GM12878 (cell line): Measurements from ENCODE around the gene SMTNL2. TPM values are rescaled to one million over a fixed set of nuclear protein-coding genes. Genes with fewer than 3 reads are reported as not detected.

ENCODE experiments used
- ATAC-seq: fragments of 200-7000 bp; cut with Tn5 transposase; 3 replicates; pipeline ENCODE4 v1.9.1; 2020; ENCODE audit warnings: mild to moderate bottlenecking, moderate library complexity
- BruUV-seq: library from RNA; stranded (reverse); fragments of 400-500 nt; replicated peaks from 2 replicates; lab custom pipeline; 2021; lab: Mats Ljungman, UMichigan
- CTCF ChIA-PET: fragments of 300-600 bp; sonication (Branson Sonifier 250); formaldehyde crosslinking; extraction: SDS; loops from one replicate; lab custom pipeline; 2021; ENCODE audit warnings: inconsistent platforms; lab: Yijun Ruan, JAX
- POLR2A ChIA-PET: fragments of 350-600 bp; formaldehyde crosslinking; extraction: SDS; loops from one replicate; lab custom pipeline; 2021; ENCODE audit warnings: inconsistent platforms; lab: Charles Lee
- RAD21 ChIA-PET: fragments of 300-600 bp; sonication (Branson Sonifier 250); formaldehyde crosslinking; loops from one replicate; lab custom pipeline; 2023; ENCODE audit warnings: antibody characterized with exemption; ENCODE audit not compliant: unreplicated experiment; lab: Charles Lee
- SMC1A ChIA-PET: fragments of 300-600 bp; sonication (Branson Sonifier 250); formaldehyde crosslinking; loops from one replicate; lab custom pipeline; 2023; ENCODE audit not compliant: unreplicated experiment, uncharacterized antibody; lab: Charles Lee
- DNase-seq: peaks from one replicate; pipeline ENCODE4 v3.0.0-alpha.2; 2011; ENCODE audit warnings: low read depth, low spot score
- FAIRE-seq: peaks from 3 replicates; lab custom pipeline; 2011; peaks lifted over from hg19 to GRCh38; lab: Jason Lieb, UNC
- H2AFZ ChIP-seq: 2 replicates; pipeline ENCODE4 v1.6.0; 2011; ENCODE audit warnings: low read depth, low read length, control low read depth; ENCODE audit not compliant: control insufficient read depth
- H3K27ac ChIP-seq: 2 replicates; pipeline ENCODE4 v1.5.1; 2011; ENCODE audit warnings: control low read depth; ENCODE audit not compliant: control insufficient read depth, insufficient read depth
- H3K27me3 ChIP-seq, 2 experiments: replicated peaks in 1 of 2; 2 replicates each; pipeline versions ENCODE4 v1.6.0 to v1.6.1; 2011; ENCODE audit warnings: low read length in 1 of 2; ENCODE audit not compliant: control insufficient read depth in 2 of 2, insufficient read depth in 2 of 2
- H3K36me3 ChIP-seq, 2 experiments: 2 replicates each; pipeline ENCODE4 v1.5.1; 2011; ENCODE audit warnings: low read length in 1 of 2; ENCODE audit not compliant: control insufficient read depth in 2 of 2, insufficient read depth in 2 of 2
- H3K4me1 ChIP-seq: 2 replicates; pipeline ENCODE4 v1.6.1; 2011; ENCODE audit warnings: mild to moderate bottlenecking, low read length, moderate library complexity, mixed read lengths; ENCODE audit not compliant: control insufficient read depth, insufficient read depth
- H3K4me2 ChIP-seq: 2 replicates; pipeline ENCODE4 v1.6.0; 2011; ENCODE audit warnings: control low read depth; ENCODE audit not compliant: control insufficient read depth, insufficient read depth
- H3K4me3 ChIP-seq: fragments of 200-600 bp; sonication (generic); 2 replicates; pipeline ENCODE4 v1.5.1; 2016
- H3K79me2 ChIP-seq: 2 replicates; pipeline ENCODE4 v1.6.0; 2011; ENCODE audit warnings: low read length; ENCODE audit not compliant: control insufficient read depth, insufficient read depth
- H3K9ac ChIP-seq: 2 replicates; pipeline ENCODE4 v1.8.0; 2011; ENCODE audit warnings: low read length, control low read depth, mixed read lengths; ENCODE audit not compliant: control insufficient read depth, insufficient read depth
- H3K9me3 ChIP-seq: replicated peaks from 3 replicates; pipeline ENCODE4 v1.5.1; 2011; ENCODE audit warnings: mild to moderate bottlenecking, low read length; ENCODE audit not compliant: control insufficient read depth, insufficient read depth
- H4K20me1 ChIP-seq: 2 replicates; pipeline ENCODE4 v1.6.0; 2011; ENCODE audit not compliant: control insufficient read depth, insufficient read depth
- JUNB ChIP-seq: IDR thresholded peaks from 2 replicates; pipeline ENCODE4 v1.6.1; 2016; ENCODE audit warnings: antibody characterized with exemption, mild to moderate bottlenecking
- WGBS: methylation state at CpG from one replicate; pipeline ENCODE4 v1.1.6; 2016; ENCODE audit warnings: low lambda C conversion rate; ENCODE audit not compliant: insufficient replicate concordance, insufficient coverage; ENCODE audit errors: missing lambda C conversion rate; 5-methylcytosine and 5-hydroxymethylcytosine counted together
- in situ Hi-C: fragments of 300-500 bp; cut with MboI; formaldehyde crosslinking; loops from 9 replicates; pipeline ENCODE4 v1.14.3; 2018; ENCODE audit warnings: mixed read lengths
- intact Hi-C: fragments of 100-400 bp; cut with micrococcal nuclease; formaldehyde crosslinking; loops from one replicate; pipeline ENCODE4 v1.14.2; 2022; ENCODE audit not compliant: unreplicated experiment
- polyA plus RNA-seq, 11 experiments: library from polyadenylated mRNA; depleted of rRNA in 4 of 11; unstranded in 6 of 11; stranded (reverse) in 5 of 11; fragments of >200 nt; fragmentation: Nextera tagmentation in 4 of 11; fragmentation: Illumina TruSeq in 1 of 11; extraction: Ambion mirVana in 4 of 11; extraction: Trizol in 1 of 11; gene quantifications; 1 replicate in 1 of 11; 2 replicates in 10 of 11; pipeline versions ENCODE4 v1.2.1 to v1.2.3, GENCODE V29; 2011 to 2016; ENCODE audit warnings: inconsistent platforms in 2 of 11, missing spikeins in 2 of 11, low read depth in 1 of 11
- total RNA-seq, 4 experiments: library from RNA; depleted of rRNA in 3 of 4; stranded (reverse); fragments of >200 nt in 3 of 4; fragmentation: Illumina TruSeq in 1 of 4; extraction: Trizol in 1 of 4; gene quantifications; 2 replicates each; pipeline versions ENCODE4 v1.2.1 to v1.2.3, GENCODE V29; 2013 to 2021
- TF ChIP-seq, protein P1 (sequence below): fragments of 150-350 bp; IDR thresholded peaks from 2 replicates; pipeline ENCODE4 v1.6.1; 2016; ENCODE audit warnings: low read depth, low read length

Gene SMTNL2
- total and polyA plus RNA-seq, 10 of the 15 experiments (the other 5 are each of a cell fraction or from before 2014, with no cell fraction given) = not detected

DNA sequence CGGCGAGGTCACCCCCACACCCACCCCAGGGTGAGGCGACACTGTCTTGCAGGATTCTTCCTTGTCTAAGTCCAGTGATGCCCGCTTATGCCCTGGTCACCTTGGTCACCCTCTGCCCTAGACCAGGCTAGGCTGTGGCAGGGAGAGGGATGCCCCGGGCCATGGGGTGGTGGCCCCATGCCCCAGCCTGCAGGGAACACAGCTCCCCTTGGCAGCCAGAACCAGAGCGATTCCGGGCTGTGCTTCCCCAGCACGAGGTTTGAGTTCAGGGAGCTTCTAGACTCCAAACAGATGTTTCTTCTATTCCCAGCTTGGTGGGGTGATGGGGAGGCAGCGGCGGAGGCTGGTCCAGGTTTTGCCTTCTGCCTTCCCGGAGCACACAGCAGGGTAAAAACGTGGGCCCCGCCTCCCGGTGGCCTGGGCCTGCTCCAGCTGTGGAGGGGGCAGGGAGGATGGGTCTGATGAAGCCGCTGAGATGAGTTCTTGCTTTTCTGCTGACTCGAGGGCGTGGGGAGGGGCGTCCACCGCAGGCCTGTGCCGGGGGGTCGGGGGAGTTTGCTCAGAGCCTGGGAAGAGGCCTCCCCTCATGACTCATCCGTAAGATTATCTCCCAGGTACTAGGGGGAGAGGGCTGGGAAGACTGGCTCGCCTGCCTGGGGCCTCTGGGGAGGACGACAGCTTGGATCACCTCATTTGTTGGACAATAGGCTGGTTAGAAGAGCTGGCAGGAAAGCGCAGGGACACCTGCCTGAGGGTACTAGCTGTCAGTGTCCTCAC, 15.4 kb downstream of the SMTNL2 start:
- ATAC-seq (no peak), DNase-seq (no peak), FAIRE-seq (no peak)
- WGBS = 37% methylated on average over 25 of the region's 25 CpGs
- RAD21 ChIA-PET = no interaction called here
- no TSS peak for BruUV-seq
- Histone ChIP-seq H3K27ac (no peak overlapping the region), H3K9me3 (no peaks in the 10 kb centered on the region), H3K4me2 (no peak overlapping the region), H3K79me2 (no peaks in the 10 kb centered on the region), H4K20me1 (no peaks in the 10 kb centered on the region), H3K27me3 (no peaks in the 10 kb centered on the region; a peak in 3 of 4 replicates), H3K9ac (no peak overlapping the region), H3K36me3 (no peaks in the 10 kb centered on the region), H2AFZ (no peak overlapping the region), H3K4me3 (no peak overlapping the region), H3K4me1 (no peaks in the 10 kb centered on the region)
- CTCF ChIA-PET = interaction anchor here (0.7 to 3.2 kb wide), 4 partner anchors 27 to 69 kb away, joined by 3 to 10 read pairs (median 3); no protein-coding TSS in a partner anchor
- SMC1A ChIA-PET = no interaction called here
- in situ Hi-C loops (no loop called here), intact Hi-C loops (no loop called here)
- POLR2A ChIA-PET = no interaction called here
- no peak for TF ChIP-seq JUNB
- TF ChIP-seq, protein P1, sequence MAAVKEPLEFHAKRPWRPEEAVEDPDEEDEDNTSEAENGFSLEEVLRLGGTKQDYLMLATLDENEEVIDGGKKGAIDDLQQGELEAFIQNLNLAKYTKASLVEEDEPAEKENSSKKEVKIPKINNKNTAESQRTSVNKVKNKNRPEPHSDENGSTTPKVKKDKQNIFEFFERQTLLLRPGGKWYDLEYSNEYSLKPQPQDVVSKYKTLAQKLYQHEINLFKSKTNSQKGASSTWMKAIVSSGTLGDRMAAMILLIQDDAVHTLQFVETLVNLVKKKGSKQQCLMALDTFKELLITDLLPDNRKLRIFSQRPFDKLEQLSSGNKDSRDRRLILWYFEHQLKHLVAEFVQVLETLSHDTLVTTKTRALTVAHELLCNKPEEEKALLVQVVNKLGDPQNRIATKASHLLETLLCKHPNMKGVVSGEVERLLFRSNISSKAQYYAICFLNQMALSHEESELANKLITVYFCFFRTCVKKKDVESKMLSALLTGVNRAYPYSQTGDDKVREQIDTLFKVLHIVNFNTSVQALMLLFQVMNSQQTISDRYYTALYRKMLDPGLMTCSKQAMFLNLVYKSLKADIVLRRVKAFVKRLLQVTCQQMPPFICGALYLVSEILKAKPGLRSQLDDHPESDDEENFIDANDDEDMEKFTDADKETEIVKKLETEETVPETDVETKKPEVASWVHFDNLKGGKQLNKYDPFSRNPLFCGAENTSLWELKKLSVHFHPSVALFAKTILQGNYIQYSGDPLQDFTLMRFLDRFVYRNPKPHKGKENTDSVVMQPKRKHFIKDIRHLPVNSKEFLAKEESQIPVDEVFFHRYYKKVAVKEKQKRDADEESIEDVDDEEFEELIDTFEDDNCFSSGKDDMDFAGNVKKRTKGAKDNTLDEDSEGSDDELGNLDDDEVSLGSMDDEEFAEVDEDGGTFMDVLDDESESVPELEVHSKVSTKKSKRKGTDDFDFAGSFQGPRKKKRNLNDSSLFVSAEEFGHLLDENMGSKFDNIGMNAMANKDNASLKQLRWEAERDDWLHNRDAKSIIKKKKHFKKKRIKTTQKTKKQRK = no peak
